ENCODE results near the gene ANP32E.
A peak's percentile ranks its signal among the peaks of the same experiment; 100 is the strongest.
"Not testable (repeated sequence)": the region's sequence is repeated elsewhere in the genome, so short reads cannot be mapped to it uniquely, and the experiment has no call there.

ANP32E gene

GRCh38 chr1:150257624-150258585, 22.0 kb upstream of the ANP32E start, which contains the start of gene CA14:
Gene CA14, plus strand, starts transcription at chr1:150257774. Its CDS starts 355 bp downstream, at chr1:150258129.
- peak in 47 of 58 donors; percentile 13 to 74 (median 46) for DNase-seq

- peak in 52 of 58 donors; percentile 2 to 93 (median 62) for DNase-seq
Observed at GRCh38 chr1:150256554-150257341, 20.8 kb upstream of the ANP32E start.

GRCh38 chr1:150256198-150256553, 20.3 kb upstream of the ANP32E start:
- DNase-seq: no peak

- DNase-seq: no peak
Observed at GRCh38 chr1:150249936-150250335, 14.0 kb upstream of the ANP32E start.

GRCh38 chr1:150243003-150243402, 7.1 kb upstream of the ANP32E start:
- no peak for DNase-seq

GRCh38 chr1:150237746-150238145, 1.8 kb upstream of the ANP32E start:
- no peak for DNase-seq

GRCh38 chr1:150237176-150237575, 1.3 kb upstream of the ANP32E start:
- not testable (repeated sequence) for DNase-seq

GRCh38 chr1:150236614-150237100, 745 bp upstream of the ANP32E start:
- no peak for DNase-seq

GRCh38 chr1:150235294-150235851, 539 bp downstream of the ANP32E start:
- peak in 13 of 58 donors; percentile 17 to 47 (median 31) for DNase-seq

GRCh38 chr1:150234566-150235293, 1.2 kb downstream of the ANP32E start:
- DNase-seq: peak in 57 of 58 donors; percentile 13 to 83 (median 58)

- DNase-seq: peak in 1 of 58 donors; percentile 51
Observed at GRCh38 chr1:150234309-150234565, 1.7 kb downstream of the ANP32E start.

GRCh38 chr1:150233359-150234308, 2.3 kb downstream of the ANP32E start:
- DNase-seq: peak in 1 of 58 donors; percentile 3

GRCh38 chr1:150232921-150233320, 3.0 kb downstream of the ANP32E start:
- DNase-seq: not testable (repeated sequence)

- not testable (repeated sequence) for DNase-seq
Observed at GRCh38 chr1:150228246-150228645, 7.7 kb downstream of the ANP32E start.

GRCh38 chr1:150227228-150227627, 8.7 kb downstream of the ANP32E start:
- no peak for DNase-seq

- no peak for DNase-seq
Observed at GRCh38 chr1:150226486-150226885, 9.4 kb downstream of the ANP32E start.

- no peak for DNase-seq
Observed at GRCh38 chr1:150225546-150225945, 10.4 kb downstream of the ANP32E start.

- no peak for DNase-seq
Observed at GRCh38 chr1:150224983-150225382, 10.9 kb downstream of the ANP32E start.

- DNase-seq: no peak
Observed at GRCh38 chr1:150221552-150221951, 14.4 kb downstream of the ANP32E start.

- not testable (repeated sequence) for DNase-seq
Observed at GRCh38 chr1:150215855-150216254, 20.1 kb downstream of the ANP32E start.

Measured in anterior cingulate cortex (tissue), 58 donors.